ENCODE results near the gene GIPC1.
"Not testable (repeated sequence)": the region's sequence is repeated elsewhere in the genome, so short reads cannot be mapped to it uniquely, and the experiment has no call there.

Gene GIPC1

GRCh38 chr19:14512406-14512961, 16.6 kb upstream of the GIPC1 start:
- no peak for DNase-seq (ENCODE audit: low read depth)
- H3K4me3 ChIP-seq (replicated peaks; ENCODE audit: low read depth, low read length) = no peak overlapping the region
- TF ChIP-seq CTCF (IDR thresholded peaks at IDR 0.05; ENCODE audit: low read length, missing control alignments) = no peak

DNA sequence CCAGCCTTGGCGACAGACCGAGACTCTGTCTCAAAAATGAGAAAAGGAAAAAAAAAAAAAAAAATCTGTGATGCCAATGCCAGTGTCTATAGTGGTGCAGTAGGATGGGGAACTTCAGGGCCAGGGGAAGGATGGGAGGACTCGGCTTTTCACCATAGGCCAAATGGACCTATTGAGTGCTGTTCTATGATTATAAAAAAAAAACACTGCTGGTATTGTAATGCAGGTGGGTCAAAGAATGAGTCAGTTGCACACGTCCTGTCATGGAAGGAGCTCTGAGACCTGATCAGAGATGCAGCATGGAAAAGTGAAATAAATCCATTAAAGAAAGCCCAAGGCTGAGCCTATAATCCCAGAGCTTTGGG, 15.3 kb upstream of the GIPC1 start:
- DNase-seq (ENCODE audit: low read depth) = no peak
- TF ChIP-seq CTCF (IDR thresholded peaks at IDR 0.05; ENCODE audit: low read length, missing control alignments) = no peak
- no peak overlapping the region for H3K4me3 ChIP-seq (replicated peaks; ENCODE audit: low read depth, low read length)

- peak; percentile 83 for DNase-seq (ENCODE audit: low read depth)
- TF ChIP-seq CTCF (IDR thresholded peaks at IDR 0.05; ENCODE audit: low read length, missing control alignments) = no peak
- peak overlapping the region; percentile 29 for H3K4me3 ChIP-seq (replicated peaks; ENCODE audit: low read depth, low read length)
Observed at GRCh38 chr19:14510311-14511228, 14.6 kb upstream of the GIPC1 start.

DNA sequence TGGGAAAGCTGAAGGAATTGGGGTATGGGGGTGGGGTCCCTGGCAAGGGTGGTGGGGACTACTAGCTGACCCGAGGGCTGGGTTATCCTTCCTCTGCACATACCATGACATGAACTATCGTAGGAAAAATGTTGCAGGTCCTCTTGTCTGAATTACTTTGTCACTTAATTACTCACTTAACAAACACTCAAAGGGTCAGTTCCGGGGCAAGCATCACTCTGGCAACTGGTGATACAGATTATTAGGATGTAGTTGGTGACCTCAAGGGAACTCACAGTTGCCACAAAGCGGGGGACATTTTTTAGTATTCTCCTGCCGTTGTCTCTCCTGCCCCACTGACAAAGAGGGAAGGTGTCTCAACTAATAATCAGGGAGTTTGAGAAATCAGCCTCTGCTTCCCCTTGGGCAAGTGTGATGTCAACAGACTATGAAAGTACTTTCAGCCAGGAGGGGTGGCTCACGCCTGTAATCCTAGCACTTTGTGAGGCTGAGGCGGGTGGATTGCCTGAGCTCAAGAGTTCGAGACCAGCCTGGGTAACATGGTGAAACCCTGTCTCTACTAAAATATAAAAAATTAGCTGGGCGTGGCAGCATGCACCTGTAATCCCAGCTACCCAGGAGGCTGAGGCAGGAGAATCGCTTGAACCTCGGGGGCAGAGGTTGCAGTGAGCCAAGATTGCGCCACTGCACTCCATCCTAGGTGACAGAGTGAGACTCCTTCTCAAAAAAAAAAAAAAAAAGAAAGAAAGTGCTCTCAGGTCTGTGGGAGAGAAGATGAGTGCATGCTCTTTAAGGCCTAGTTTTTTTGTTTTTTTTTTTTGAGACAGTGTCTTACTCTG, 12.0 kb upstream of the GIPC1 start:
- no peak overlapping the region for H3K4me3 ChIP-seq (replicated peaks; ENCODE audit: low read depth, low read length)
- no peak for TF ChIP-seq CTCF (IDR thresholded peaks at IDR 0.05; ENCODE audit: low read length, missing control alignments)
- DNase-seq (ENCODE audit: low read depth) = peak; percentile 51

DNA sequence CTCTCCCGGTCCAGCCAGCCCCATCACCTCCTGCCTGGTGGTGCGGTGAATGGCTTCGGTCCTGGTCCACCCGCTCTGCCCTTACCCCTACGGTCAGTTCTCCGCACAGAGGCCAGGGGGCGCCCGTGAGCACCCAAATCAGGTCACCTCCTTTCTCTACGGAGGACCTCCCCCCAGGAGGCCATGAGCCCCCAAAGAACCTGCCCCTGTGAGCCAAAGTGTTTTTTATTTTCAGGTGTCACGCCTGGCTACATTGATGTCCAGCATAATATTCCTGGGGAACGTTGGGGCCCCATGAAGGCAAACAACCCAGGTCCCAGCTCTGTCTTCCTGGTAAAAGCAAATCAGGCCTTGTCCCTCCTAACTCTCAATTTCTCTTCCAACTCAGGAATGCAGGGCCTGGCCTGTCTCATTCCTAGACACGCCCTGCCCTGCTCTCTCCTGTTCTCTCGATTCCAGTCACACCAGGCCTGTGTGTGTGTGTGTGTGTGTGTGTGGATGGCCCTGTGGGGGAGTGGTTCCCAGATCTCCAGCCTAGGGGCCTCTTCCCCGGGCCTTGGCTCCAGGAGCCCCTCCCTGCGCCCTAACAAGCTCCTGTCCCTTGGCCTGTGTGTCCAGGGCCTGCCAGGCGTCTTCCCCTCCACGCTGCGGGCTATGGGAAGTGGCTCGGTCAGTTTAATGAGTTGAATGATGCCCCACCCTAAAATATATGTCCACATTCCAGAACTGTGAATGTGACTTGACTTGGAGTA, 9.7 kb upstream of the GIPC1 start:
- H3K4me3 ChIP-seq (replicated peaks; ENCODE audit: low read depth, low read length) = no peak overlapping the region
- TF ChIP-seq CTCF (IDR thresholded peaks at IDR 0.05; ENCODE audit: low read length, missing control alignments) = peak; percentile 65
- DNase-seq (ENCODE audit: low read depth) = peak; percentile 56

DNA sequence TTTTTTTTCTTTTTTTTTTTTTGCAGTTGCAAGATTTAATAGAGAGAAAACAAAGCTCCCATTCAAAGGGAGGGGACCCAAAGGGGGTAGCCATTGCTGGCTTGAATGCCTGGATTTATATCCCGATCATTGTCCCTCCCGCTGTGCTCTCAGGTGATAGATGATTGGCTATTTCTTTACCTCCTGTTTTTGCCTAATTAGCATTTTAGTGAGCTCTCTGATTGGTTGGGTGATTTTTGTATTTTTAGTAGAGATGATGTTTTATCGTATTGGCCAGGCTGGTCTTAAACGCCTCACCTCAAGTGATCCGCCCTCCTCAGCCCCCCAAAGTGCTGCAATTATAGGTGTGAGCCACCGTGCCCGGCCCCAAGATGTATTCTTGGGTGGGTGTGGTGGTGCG, 8.6 kb upstream of the GIPC1 start:
- H3K4me3 ChIP-seq (replicated peaks; ENCODE audit: low read depth, low read length); DNase-seq (ENCODE audit: low read depth): not testable (repeated sequence)
